HepG2 (cell line): ENCODE data around the gene TKTL1.

Experiments used
- FOXM1 ChIP-seq: sonication (generic); formaldehyde crosslinking; IDR thresholded peaks from 2 replicates; pipeline ENCODE4 v1.5.0; 2020; ENCODE audit warnings: missing genetic modification reagents
- GMEB2 ChIP-seq: IDR thresholded peaks from 2 replicates; pipeline ENCODE4 v1.6.1; 2016; ENCODE audit warnings: missing biosample characterization, missing genetic modification reagents, low read depth
- MAFG ChIP-seq: sonication (generic); formaldehyde crosslinking; IDR thresholded peaks from 2 replicates; pipeline ENCODE4 v1.5.1; 2020; ENCODE audit warnings: mild to moderate bottlenecking, missing genetic modification reagents
- XBP1 ChIP-seq: sonication (generic); formaldehyde crosslinking; IDR thresholded peaks from 2 replicates; pipeline ENCODE4 v1.5.0; 2020; ENCODE audit warnings: missing genetic modification reagents
- ZKSCAN1 ChIP-seq: fragments of 150-350 bp; IDR thresholded peaks from 2 replicates; pipeline ENCODE4 v1.6.1; 2014; ENCODE audit warnings: low read length
- ZKSCAN8 ChIP-seq: IDR thresholded peaks from 2 replicates; pipeline ENCODE4 v1.6.1; 2016; ENCODE audit warnings: borderline replicate concordance, missing genetic modification reagents, missing compliant biosample characterization
- ZNF766 ChIP-seq: sonication (generic); formaldehyde crosslinking; IDR thresholded peaks from 2 replicates; pipeline ENCODE4 v1.5.0; 2020; ENCODE audit warnings: missing genetic modification reagents, borderline replicate concordance
- TF ChIP-seq, protein P1 (sequence below): sonication (generic); formaldehyde crosslinking; IDR thresholded peaks from 2 replicates; pipeline ENCODE4 v1.4.0; 2020; ENCODE audit warnings: missing genetic modification reagents

GRCh38 chrX:154379569-154379951 is 84.0 kb downstream of the TKTL1 start:
- TF ChIP-seq XBP1 (CRISPR knock-in tag) (no peak), ZKSCAN8 (CRISPR knock-in tag) (no peak), ZKSCAN1 (no peak), ZNF766 (no peak), FOXM1 (CRISPR knock-in tag) (no peak), MAFG (no peak), GMEB2 (no peak)
- TF ChIP-seq, protein P1, sequence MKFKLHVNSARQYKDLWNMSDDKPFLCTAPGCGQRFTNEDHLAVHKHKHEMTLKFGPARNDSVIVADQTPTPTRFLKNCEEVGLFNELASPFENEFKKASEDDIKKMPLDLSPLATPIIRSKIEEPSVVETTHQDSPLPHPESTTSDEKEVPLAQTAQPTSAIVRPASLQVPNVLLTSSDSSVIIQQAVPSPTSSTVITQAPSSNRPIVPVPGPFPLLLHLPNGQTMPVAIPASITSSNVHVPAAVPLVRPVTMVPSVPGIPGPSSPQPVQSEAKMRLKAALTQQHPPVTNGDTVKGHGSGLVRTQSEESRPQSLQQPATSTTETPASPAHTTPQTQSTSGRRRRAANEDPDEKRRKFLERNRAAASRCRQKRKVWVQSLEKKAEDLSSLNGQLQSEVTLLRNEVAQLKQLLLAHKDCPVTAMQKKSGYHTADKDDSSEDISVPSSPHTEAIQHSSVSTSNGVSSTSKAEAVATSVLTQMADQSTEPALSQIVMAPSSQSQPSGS (CRISPR knock-in tag) = no peak
